Measurements from ENCODE around the gene DSCAML1. TPM values are rescaled to one million over a fixed set of nuclear protein-coding genes. Genes with fewer than 3 reads are reported as not detected.

The DSCAML1 gene
- total and polyA plus RNA-seq, 9 of the 15 experiments (the other 6 are each of a cell fraction or from before 2014, with no cell fraction given), result not detected

DNA sequence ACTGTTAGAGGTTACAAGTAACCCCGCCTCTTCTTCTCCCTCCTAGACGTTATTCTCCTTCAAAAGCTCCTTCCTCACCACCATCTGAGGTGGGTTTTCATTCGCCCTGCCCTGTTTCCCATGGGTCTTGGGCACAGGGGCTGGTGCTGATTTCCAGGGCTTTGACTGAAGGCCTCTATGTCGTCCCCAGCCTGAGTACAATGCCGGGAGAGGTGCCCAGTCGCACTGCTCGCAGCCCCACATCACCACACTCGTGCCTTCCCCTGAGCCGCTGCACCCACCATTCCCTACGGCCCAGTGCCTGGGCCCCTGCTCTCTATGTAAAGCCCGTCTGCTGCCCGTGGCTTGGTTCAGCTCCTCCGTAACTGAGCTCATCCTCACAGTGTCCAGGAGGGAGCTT is 169.8 kb downstream of the DSCAML1 start (continued):
- TF ChIP-seq, protein P1, sequence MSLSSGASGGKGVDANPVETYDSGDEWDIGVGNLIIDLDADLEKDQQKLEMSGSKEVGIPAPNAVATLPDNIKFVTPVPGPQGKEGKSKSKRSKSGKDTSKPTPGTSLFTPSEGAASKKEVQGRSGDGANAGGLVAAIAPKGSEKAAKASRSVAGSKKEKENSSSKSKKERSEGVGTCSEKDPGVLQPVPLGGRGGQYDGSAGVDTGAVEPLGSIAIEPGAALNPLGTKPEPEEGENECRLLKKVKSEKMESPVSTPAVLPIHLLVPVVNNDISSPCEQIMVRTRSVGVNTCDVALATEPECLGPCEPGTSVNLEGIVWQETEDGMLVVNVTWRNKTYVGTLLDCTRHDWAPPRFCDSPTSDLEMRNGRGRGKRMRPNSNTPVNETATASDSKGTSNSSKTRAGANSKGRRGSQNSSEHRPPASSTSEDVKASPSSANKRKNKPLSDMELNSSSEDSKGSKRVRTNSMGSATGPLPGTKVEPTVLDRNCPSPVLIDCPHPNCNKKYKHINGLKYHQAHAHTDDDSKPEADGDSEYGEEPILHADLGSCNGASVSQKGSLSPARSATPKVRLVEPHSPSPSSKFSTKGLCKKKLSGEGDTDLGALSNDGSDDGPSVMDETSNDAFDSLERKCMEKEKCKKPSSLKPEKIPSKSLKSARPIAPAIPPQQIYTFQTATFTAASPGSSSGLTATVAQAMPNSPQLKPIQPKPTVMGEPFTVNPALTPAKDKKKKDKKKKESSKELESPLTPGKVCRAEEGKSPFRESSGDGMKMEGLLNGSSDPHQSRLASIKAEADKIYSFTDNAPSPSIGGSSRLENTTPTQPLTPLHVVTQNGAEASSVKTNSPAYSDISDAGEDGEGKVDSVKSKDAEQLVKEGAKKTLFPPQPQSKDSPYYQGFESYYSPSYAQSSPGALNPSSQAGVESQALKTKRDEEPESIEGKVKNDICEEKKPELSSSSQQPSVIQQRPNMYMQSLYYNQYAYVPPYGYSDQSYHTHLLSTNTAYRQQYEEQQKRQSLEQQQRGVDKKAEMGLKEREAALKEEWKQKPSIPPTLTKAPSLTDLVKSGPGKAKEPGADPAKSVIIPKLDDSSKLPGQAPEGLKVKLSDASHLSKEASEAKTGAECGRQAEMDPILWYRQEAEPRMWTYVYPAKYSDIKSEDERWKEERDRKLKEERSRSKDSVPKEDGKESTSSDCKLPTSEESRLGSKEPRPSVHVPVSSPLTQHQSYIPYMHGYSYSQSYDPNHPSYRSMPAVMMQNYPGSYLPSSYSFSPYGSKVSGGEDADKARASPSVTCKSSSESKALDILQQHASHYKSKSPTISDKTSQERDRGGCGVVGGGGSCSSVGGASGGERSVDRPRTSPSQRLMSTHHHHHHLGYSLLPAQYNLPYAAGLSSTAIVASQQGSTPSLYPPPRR (CRISPR knock-in tag; IDR thresholded peaks at IDR 0.05; ENCODE audit: borderline replicate concordance), result no peak
- TF ChIP-seq WHSC1 (IDR thresholded peaks at IDR 0.05; ENCODE audit: low read length), result no peak

DNA sequence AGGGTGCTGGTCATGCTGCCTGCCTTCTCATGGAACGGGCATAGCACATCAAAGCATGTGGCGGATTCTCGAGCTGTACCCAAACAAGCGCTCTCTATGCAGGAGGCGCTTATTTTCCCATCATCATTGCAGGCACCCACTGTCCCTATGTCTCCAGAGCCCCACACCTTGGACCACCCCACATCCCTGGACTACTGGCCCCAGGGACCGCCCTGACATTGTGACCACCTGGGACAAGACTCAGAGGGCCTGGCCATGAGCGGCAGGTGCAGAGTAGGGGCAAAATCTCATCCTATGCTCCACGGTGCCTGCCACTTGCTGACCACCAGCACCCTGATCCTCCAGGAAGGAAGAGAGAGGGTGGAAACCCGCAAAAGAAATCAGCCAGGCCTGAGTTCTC is 170.4 kb downstream of the DSCAML1 start:
- no peak for FAIRE-seq
- peaks cover 13 to 59% of the 10 kb centered on the region in 2 experiments; a peak in 4 of 5 replicates for H3K27me3 ChIP-seq (ENCODE audit: control insufficient read depth in 2 of 2, insufficient read depth in 2 of 2, low read length in 2 of 2)
- 0% methylated on average over 9 of the region's 9 CpGs for WGBS (ENCODE audit: insufficient coverage, low coverage, missing lambda C conversion rate)
- H2AFZ ChIP-seq (ENCODE audit: low read depth, low read length), result no peak overlapping the region
- H3K79me2 ChIP-seq (ENCODE audit: control insufficient read depth, insufficient read depth, low read length), result no peaks in the 10 kb centered on the region
- TF ChIP-seq MCM2 (IDR thresholded peaks at IDR 0.05; ENCODE audit: low read depth) (no peak), KLF6 (CRISPR knock-in tag; IDR thresholded peaks at IDR 0.05; ENCODE audit: borderline replicate concordance) (no peak), CBX5 (IDR thresholded peaks at IDR 0.05; ENCODE audit: borderline replicate concordance, low read depth) (no peak), RCOR1 (IDR thresholded peaks at IDR 0.05; ENCODE audit: borderline replicate concordance in 1 of 2, low read depth in 2 of 2, low read length in 2 of 2) (no peak), SREBF1 (IDR thresholded peaks at IDR 0.05; ENCODE audit: borderline replicate concordance, low read depth, low read length) (no peak), POLR2AphosphoS2 (IDR thresholded peaks at IDR 0.05; ENCODE audit: low read length) (no peak), PPARD (CRISPR knock-in tag; IDR thresholded peaks at IDR 0.05) (no peak), RBM22 (IDR thresholded peaks at IDR 0.05; ENCODE audit: low read depth, low read length, poor library complexity, severe bottlenecking) (no peak), POLR2H (tag; IDR thresholded peaks at IDR 0.05; ENCODE audit: low read depth) (no peak), POLR3G (IDR thresholded peaks at IDR 0.05; ENCODE audit: extremely low read depth, insufficient read length, insufficient replicate concordance) (no peak), NR2C1 (IDR thresholded peaks at IDR 0.05) (no peak), NR2C1 (tag; IDR thresholded peaks at IDR 0.05) (no peak), KDM1A (IDR thresholded peaks at IDR 0.05) (no peak)
- H3K9ac ChIP-seq (ENCODE audit: insufficient read depth in 1 of 2, low read depth in 2 of 2, low read length in 2 of 2), result no peak overlapping the region
- H3K4me2 ChIP-seq (ENCODE audit: insufficient read depth, low read length), result no peak overlapping the region
- H3K27ac ChIP-seq (ENCODE audit: extremely low read depth, low read depth, low read length), result no peak overlapping the region
- BruUV-seq (replicated peaks), result no TSS peak
- no peak overlapping the region for H3K4me3 ChIP-seq
- H4K20me1 ChIP-seq (replicated peaks; ENCODE audit: control insufficient read depth, insufficient read depth, low read length), result peaks cover 5% of the 10 kb centered on the region
- ATAC-seq, result no peak
- H3K4me1 ChIP-seq (replicated peaks in 1 of 2; ENCODE audit: control insufficient read depth in 2 of 2, insufficient read depth in 2 of 2, low read length in 2 of 2), result no peaks in the 10 kb centered on the region
- no peaks in the 10 kb centered on the region for H3K9me1 ChIP-seq (ENCODE audit: control insufficient read depth, insufficient read depth, low read length)
- CTCF ChIA-PET (ENCODE audit: low intra/inter-chr PET ratio), result no interaction called here
- H3K9me3 ChIP-seq (replicated peaks; ENCODE audit: control insufficient read depth, insufficient read depth, low read depth, low read length), result no peaks in the 10 kb centered on the region
- no peak for DNase-seq (ENCODE audit: extremely low read depth in 1 of 4, low spot score in 3 of 4)
- in situ Hi-C loops (cut with MboI) (no loop called here), intact Hi-C loops (cut with micrococcal nuclease) (no loop called here)
- POLR2A ChIA-PET, result interaction anchor here (0.7 kb wide), 1 partner anchor 113 kb away, joined by 3 read pairs; no protein-coding TSS in a partner anchor
- H3K36me3 ChIP-seq (ENCODE audit: control insufficient read depth, insufficient read depth, low read length), result no peaks in the 10 kb centered on the region

Data from K562 (cell line).